Measurements from ENCODE around the gene AACS.

The AACS gene

GRCh38 chr12:125189015-125189414 is 123.8 kb downstream of the AACS start:
- no peak overlapping the region for H3K4me3 ChIP-seq (ENCODE audit: low read depth, low read length)
- CTCF ChIA-PET, result interaction anchor here (0.6 kb wide), 1 partner anchor 73 kb away, joined by 6 read pairs; no protein-coding TSS in a partner anchor
- POLR2A ChIA-PET, result interaction anchor here (0.7 kb wide), 1 partner anchor 11 kb away, joined by 6 read pairs; no protein-coding TSS in a partner anchor
- TF ChIP-seq ZFHX2 (tag by site-specific recombination; conservative IDR thresholded peaks at IDR 0.05) (peak; percentile 61), EGR2 (tag by site-specific recombination; IDR thresholded peaks at IDR 0.05; ENCODE audit: low read depth) (peak; percentile 71; the same call in 1 of the 2 replicates), ZBTB11 (tag by site-specific recombination; conservative IDR thresholded peaks at IDR 0.05; ENCODE audit: low read depth) (no peak), ZNF114 (tag by site-specific recombination; IDR thresholded peaks at IDR 0.05) (no peak)
- peaks cover 12% of the 10 kb centered on the region for H3K4me1 ChIP-seq (ENCODE audit: control insufficient read depth, insufficient read depth, low read length)
- H3K27ac ChIP-seq (ENCODE audit: extremely low read depth, low read depth, low read length), result no peak overlapping the region
- no peaks in the 10 kb centered on the region for H3K9me3 ChIP-seq (ENCODE audit: control insufficient read depth, insufficient read depth, low read depth, low read length)
- no peaks in the 10 kb centered on the region for H3K36me3 ChIP-seq (ENCODE audit: control insufficient read depth in 2 of 2, insufficient read depth in 1 of 2, low read length in 2 of 2)

GRCh38 chr12:125189502-125189901 is 124.3 kb downstream of the AACS start:
- H3K4me1 ChIP-seq (ENCODE audit: control insufficient read depth, insufficient read depth, low read length), result peaks cover 12% of the 10 kb centered on the region
- H3K4me3 ChIP-seq (ENCODE audit: low read depth, low read length), result no peak overlapping the region
- H3K36me3 ChIP-seq (ENCODE audit: control insufficient read depth in 2 of 2, insufficient read depth in 1 of 2, low read length in 2 of 2), result no peaks in the 10 kb centered on the region
- TF ChIP-seq ZNF416 (tag by site-specific recombination; IDR thresholded peaks at IDR 0.05) (no peak), ZNF621 (tag by site-specific recombination; IDR thresholded peaks at IDR 0.05) (no peak), ZBTB10 (tag by site-specific recombination; IDR thresholded peaks at IDR 0.05) (no peak), REST (tag by site-specific recombination; IDR thresholded peaks at IDR 0.05) (no peak), ZSCAN4 (tag by site-specific recombination; IDR thresholded peaks at IDR 0.05) (no peak), ZNF350 (tag by site-specific recombination; IDR thresholded peaks at IDR 0.05) (no peak), ZNF792 (tag by site-specific recombination; IDR thresholded peaks at IDR 0.05) (no peak), TCF7L2 (IDR thresholded peaks at IDR 0.05; ENCODE audit: borderline replicate concordance, low read depth, low read length) (no peak)
- TF ChIP-seq, protein P1, sequence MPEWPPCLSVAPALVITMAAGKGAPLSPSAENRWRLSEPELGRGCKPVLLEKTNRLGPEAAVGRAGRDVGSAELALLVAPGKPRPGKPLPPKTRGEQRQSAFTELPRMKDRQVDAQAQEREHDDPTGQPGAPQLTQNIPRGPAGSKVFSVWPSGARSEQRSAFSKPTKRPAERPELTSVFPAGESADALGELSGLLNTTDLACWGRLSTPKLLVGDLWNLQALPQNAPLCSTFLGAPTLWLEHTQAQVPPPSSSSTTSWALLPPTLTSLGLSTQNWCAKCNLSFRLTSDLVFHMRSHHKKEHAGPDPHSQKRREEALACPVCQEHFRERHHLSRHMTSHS (tag by site-specific recombination; IDR thresholded peaks at IDR 0.05), result no peak
- no peaks in the 10 kb centered on the region for H3K9me3 ChIP-seq (ENCODE audit: control insufficient read depth, insufficient read depth, low read depth, low read length)
- H3K27ac ChIP-seq (ENCODE audit: extremely low read depth, low read depth, low read length), result no peak overlapping the region
- ChIA-PET POLR2A (no interaction called here), CTCF (no interaction called here)
